Left ventricle myocardium superior (tissue), 1 donor: ENCODE measurements around the gene IGSF9. TPM values are rescaled to one million over a fixed set of nuclear protein-coding genes. Genes with fewer than 3 reads are reported as not detected.
A peak's percentile ranks its signal among the peaks of the same experiment; 100 is the strongest.

Experiments
- ATAC-seq: fragments of 200-7000 bp; cut with Tn5 transposase; one replicate; pipeline ENCODE4 v1.9.1; 2020; ENCODE audit warnings: mild to moderate bottlenecking, moderate library complexity
- DNase-seq: peaks from one replicate; pipeline ENCODE4 v3.0.0-alpha.2; 2020
- intact Hi-C: fragments of 100-400 bp; cut with micrococcal nuclease; formaldehyde crosslinking; loops from one replicate; pipeline ENCODE4 v1.11.0; 2022
- total RNA-seq: library from RNA; stranded (reverse); fragmentation: NEBNext Ultra II Directional; extraction: Animal tissue kit (Norgen Biotek cat#: 25700); gene quantifications from one replicate; pipeline ENCODE4 v1.2.1, GENCODE V29; 2021
- donor health status: DM: no; HTN: yes; CAD: no; lungs with severe emphysema.

The IGSF9 gene
- total RNA-seq, 1 donor from 2014 or later = 0.79 TPM

DNA sequence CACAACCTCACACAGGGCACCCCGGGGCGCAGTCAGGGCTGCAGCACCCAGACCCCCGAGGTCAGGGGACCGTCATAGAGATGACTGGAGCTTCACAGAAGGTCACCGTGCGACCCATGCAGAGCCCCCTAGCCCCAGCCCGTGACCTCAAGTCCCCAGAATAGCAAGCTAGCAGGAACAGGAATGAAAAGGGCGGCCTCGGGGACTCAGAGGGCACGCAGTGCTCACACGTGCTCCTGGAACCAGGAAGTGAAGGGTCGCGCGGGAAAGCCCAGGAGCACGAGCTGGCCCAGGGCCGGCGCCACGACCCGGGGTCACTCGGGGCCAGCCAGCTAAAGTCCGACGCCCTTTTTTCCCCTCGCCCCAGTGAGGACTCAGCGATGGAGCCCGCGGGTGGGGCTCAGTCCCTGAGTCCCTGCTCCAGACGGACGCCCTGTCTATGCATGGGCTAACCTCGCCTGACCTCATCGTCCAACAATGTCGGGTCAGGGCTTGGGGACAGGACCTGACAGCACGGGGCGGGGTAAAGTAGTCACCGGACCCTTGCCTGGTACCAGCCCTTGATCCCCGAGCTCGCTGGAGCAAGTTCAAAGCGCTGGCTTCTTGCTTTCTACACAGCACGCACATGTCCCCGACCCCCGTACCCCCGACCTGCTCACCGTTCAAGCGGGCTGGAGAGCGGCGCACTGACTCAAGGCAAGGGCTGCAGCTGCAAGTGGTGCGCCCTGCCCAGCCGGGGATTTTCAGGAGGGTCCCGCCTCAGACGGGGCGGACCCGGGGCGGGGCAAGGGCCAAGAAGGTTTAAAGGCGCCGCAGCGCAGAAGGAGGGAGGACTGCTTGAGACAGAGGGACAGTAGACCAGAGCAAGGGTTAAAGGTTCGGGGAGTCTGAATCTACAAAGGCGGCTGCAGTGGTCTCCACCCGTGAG lies 20.4 kb downstream of the IGSF9 start, which contains the start of gene TAGLN2:
Gene TAGLN2, minus strand, starts transcription at position 717 of the 928 bp plus-strand sequence. CDS start 4,998 bp downstream, outside the sequence.
- DNase-seq (peak; percentile 95), ATAC-seq (peak; percentile 82)
- intact Hi-C loops = no loop called here

DNA sequence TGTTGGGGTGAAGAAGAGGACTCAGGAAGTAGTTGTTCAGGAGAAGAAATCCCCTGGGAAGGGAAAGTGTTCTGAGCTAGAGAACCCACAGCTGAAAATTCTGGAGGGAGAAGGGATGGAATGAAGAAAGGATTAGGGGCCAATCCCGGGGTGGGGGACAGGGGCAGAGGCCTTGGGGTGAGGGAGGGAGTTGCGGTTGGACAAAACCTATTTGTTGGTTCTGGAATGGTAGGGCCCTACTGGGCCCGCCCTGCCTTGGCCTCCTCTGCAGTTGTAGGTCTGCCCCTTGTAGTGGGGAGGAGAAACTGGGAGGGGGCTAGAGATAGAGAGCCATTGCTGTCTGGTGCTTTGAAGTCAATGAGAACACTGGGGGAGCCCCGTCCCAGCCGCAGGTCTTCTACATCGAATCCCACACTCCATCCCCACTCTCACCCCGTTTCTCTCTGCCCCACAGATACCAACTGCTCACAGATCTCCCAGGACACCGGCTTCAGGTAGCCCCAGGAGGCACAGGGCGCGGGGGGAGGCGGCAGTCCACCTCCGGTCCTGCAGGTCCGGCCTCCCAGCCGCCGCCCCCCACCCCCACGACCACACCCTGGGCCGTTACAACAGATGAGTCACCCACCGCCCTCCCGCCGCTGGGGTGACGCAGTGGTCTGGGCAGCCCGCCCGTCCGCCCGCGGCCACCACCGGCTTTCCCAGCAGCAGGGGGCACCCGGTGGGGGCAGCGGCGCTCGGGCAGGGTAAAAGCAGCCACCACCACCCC lies 21.2 kb downstream of the IGSF9 start:
- intact Hi-C loops = no loop called here
- DNase-seq = peak; percentile 92
- ATAC-seq = peak; percentile 77

DNA sequence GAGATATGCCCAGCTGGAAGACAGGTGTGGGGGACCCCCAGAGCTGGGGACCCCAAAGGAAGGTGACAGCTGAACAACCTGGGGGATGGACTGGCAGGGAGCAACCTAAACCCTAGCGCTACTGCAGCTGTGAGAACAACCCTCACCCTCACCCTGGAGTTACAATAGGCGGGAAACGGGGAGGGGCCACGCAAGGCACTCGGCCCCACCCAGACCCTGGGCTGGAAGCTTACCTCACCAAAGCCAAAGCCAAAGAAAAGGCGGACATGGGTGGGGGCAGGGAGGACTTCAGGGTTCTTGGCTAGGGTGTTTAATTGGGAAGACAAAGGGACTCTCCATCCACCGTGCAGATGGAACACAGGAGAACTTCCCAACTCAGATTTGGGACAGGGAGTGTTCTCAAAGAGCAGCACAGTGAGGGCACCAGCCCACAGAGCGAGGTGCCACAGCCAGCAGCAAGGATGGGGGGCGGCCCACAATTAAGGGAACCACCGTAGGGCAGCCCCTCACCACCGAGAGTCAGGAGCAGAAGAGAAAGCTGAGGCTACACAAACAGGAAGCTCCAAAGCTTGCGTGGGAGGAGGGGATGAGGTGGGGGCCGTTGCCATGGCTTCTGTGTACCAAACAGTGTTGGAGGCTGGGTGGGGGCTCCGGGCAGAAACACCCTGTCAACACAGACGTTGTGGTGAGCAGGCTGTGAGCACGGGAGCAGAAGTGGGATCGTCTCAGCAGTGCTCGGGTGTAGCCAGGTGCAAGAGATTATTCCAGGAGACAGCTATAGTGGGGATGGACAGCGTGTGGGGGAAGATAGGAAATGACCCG lies 22.0 kb downstream of the IGSF9 start:
- intact Hi-C loops = no loop called here
- DNase-seq (peak; percentile 88), ATAC-seq (peak; percentile 62)

DNA sequence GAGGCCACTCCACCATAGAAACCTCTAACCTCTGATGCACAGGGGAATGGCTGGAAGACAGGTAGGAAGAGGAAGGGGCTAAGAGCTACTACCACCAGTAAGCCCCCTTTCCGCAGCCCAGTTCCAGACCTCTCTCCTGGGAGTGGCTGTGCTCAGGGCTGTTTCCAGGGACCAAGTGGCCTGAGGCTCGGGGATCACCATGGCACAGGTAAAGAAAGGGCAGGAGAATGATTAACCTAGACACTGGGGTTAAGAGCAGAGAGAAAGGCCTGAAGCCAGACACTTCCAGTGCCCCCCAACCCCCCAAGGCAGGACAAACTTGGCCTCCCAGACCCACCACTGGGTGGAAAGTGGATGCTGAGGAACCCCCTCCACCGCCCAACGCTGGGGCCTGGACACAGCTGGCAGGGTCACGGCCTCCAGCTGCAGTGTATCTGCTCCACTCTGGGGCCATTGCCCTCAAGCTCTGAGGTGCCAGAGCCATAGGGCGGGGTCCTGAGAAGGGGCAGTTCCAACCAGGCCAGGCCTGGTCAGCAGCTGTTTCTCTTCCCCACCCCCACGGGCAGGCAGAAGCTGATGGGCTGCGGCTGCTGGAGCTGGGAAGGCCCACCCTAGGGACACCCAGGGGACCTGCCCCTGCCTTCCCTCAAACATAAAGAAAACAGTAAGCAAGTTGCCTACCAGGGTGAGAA lies 22.8 kb downstream of the IGSF9 start:
- peak; percentile 25 for ATAC-seq
- intact Hi-C loops = no loop called here
- DNase-seq = peak; percentile 84

DNA sequence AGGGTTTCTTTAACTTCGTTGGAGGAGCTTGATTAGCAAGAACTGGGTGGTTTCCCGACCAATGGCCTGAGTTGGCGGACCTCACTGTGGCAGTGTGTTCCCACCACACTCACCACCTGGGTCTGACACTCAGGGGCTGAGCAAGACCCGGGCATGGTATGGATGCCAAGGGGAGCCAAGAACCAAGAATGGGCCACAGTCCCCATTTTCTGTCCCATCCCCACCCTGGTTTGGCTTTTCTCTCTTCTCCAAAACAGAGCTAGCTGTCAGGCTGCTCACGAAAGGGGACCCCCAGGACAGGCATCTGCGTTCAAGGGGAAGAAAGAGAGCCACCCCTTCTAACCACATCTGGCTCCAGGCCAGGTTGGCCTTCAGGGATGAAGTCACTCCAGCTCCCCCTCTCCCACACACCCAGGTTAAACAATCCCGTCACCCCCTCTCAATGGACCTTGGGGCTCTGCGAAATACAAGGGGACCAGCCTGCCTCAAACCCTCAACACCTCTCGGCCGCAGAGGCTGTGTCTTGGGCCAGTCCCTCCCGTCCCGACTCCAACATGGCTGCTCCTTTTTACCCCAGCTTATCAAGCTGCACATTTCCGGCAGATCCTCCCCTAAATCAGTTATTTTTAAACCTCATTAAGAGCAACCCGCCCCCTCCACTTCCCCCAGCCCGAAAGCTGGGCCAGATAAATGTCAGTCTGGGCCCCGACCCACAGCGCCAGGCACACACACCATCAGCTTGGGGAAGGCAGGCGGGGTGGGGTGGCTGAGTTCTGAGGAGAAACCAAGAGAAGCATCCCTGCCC lies 23.5 kb downstream of the IGSF9 start:
- DNase-seq = no peak
- intact Hi-C loops = no loop called here
- no peak for ATAC-seq

DNA sequence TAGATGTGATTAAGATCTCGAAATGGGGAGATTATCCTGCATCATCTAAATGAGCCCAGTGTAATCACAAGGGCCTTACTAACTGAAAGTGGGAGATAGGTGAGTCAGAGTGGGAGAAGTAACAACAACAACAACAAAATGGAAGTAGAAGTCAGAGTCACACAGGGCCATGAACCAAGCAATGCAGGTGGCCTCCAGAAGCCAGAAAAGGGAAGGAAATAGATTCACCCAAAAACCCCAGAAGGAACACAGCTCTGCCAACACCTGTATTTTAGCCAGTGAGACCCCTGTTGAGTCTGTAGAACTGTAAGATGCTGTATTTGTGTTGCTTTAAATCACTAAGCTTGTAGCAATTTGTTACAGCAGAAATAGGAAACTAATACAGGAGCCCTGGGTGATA lies 24.2 kb downstream of the IGSF9 start:
- intact Hi-C loops = no loop called here
- ATAC-seq (no peak), DNase-seq (no peak)

DNA sequence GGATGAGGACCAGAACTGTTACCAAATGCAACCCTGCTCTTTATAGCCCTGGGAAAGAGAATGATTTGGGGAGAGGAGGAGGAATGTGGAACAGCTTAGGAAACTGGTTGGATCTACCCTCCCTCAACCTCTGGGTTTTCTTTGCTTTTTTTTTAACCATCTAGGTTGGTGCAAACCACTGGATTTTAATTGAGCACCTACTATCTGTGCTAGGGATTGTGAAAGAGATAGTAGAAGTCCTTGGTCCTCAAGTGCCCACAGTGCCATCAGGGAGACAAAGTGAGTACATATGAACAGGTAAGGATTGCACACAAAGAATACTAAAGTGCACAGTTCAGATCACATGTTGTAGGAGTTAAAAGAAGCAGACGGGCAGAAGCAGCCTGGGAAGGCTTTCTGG lies 24.8 kb downstream of the IGSF9 start:
- no peak for DNase-seq
- intact Hi-C loops = no loop called here
- no peak for ATAC-seq

DNA sequence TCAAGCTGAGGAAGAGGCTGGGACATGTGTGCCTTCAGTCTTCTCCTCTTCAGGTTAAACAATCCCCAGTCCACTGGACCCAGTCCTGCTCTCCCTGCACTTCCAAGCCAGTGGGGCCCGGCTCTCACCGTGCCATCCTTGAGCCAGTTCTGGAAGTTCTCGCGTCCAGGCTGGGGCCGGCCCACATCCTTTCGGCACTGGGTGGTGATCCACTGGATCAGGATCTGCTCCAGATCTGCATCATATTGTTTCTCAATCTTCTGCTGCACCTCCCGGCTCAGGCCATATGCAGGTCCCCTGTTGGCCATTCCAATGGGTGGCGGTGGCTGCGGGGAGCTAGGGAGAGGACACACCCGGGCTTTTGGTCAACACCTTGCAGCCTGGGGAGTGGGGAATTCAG lies 25.2 kb downstream of the IGSF9 start:
- ATAC-seq (no peak), DNase-seq (no peak)
- intact Hi-C loops = no loop called here

DNA sequence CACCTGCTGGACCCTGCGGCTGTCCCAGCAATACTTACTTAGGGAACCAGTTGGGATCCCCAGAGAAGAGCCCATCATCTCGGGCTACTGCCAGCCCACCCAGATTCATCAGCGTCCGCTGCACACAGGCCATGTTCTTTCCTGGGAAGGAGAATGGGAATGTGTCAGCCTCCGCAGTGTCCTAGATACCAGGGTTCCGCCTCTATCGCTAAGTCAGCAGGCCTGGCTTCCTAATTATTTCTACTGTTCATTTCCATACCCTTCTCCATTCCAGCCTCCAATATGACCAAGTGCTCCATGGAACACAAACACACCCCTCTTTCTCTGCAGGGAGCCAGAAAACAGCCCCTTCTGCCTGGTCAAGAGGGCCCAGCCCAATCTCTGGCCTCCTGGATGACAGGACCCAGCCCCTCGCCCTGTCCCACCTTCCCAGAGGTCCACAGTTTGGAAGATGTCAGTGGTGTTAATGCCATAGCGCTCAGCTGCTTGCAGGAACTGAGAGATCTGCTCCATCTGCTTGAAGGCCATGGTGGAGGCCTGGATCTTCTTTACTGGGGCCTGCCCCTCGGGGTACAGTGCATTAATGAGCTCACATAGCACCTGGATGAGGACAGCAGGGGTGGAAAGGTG lies 26.1 kb downstream of the IGSF9 start:
- intact Hi-C loops = no loop called here
- DNase-seq (no peak), ATAC-seq (no peak)

DNA sequence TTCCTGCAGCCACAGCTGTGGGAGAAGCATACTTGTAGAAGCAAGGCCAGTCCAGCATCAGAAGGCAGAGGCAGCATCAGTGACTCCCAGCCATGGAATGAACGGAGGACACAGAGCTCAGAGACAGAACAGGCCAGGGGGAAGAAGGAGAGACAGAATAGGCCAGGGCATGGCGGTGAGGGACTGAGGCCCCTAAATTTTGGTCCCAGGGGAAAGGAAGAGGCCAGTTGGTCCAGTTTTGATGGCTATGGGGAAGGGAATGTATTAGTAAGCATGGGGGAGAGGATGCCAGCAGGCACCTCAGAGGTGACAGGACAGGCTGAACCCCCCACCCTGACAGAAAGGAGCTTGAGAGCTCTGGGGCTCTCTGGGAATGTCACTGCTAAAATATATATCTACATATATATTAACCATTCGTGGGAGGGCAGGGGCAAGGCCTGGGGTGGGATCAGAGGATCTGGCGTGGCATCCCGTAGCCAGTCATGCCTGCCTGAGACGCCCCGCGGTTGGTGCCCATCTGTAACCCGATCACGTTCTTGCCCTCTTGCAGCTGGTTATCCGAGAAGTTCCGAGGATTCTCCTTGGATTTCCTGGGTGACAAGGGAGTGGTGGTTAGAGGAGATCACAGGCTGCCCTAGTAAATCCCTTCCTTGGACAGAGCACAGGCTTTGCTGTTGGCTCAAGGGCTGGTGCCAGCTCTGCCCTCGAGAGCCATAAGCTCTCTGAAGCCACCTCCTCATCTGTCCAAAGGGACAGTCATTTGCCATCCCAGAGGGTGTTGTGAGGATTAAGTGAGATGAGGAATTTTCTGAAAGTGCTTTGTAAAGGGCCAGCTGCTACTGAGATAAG lies 26.8 kb downstream of the IGSF9 start:
- ATAC-seq (no peak), DNase-seq (no peak)
- intact Hi-C loops = no loop called here

DNA sequence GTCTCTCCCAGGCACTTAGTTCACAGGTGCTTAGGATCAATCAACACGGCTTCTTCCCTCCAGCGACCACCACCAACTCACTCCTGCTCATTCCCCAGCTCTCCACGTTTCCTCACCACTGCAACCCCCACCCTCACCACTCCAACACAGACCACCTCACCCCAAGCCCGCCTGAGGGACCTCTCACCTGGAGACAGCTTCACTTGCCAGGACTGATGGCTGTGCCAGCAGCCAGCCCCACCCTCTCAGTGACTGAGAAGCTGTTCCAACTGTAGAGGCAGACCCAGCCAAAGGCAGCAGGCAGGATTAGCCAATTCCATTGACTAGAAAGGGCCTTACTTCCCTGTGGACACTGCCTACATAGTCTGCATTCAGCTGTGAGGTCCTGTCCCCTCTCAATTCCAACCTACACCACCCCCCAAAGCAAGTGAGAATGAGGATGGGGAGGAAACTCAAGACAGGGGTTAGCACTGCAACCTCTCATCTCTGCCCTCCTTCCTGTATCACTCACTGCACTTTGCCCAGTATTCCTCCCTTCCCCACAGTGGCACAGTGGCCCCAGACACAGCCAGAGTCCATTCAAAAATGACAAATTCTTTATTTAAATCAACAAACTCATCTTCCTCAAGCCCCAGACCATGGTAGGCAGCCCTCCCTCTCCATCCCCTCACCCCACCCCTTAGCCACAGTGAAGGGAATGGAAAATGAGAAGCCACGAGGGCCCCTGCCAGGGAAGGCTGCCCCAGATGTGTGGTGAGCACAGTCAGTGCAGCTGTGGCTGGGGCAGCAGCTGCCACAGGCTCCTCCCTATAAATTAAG lies 27.7 kb downstream of the IGSF9 start:
- DNase-seq (no peak), ATAC-seq (peak; percentile 2)
- intact Hi-C loops = no loop called here

DNA sequence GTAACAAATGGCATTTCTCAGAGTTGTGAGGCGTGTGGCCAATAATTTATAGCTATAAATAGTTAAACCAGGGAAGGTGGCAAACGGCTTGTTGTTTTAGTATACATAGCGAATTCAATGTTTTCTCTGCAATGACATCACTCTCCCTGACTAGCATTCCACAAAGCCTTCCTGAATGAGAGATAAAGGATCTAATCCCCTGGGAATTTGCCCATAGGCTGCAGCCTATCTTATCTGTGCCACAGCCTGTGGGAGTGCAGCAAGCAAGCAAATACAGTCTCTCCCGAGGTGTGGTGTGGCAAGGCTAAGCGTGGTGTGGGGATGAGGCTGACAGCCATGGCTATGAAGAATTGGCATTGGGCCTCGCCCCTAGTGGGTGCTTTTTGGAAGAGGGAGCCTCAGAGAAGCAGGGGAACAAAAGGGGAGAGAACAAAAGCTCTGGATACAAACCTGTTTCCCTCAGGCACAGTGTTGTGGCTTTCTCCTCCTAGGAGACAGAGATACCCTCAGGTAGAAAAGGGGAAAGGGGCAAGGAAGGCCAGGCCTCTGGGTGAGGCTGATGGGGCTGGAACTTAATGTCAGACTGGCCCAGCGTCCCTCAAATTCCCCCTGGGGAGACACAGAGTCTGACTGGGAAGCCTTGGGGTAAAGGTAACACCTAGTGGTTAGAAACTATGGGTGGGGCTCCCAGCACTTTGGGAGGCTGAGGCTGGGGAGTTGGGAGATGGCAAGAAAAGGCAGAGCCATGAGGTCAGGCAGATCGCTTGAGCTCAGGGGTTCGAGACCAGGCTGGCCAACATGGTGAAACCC lies 29.0 kb downstream of the IGSF9 start:
- ATAC-seq = peak; percentile 58
- intact Hi-C loops = no loop called here
- DNase-seq = no peak

DNA sequence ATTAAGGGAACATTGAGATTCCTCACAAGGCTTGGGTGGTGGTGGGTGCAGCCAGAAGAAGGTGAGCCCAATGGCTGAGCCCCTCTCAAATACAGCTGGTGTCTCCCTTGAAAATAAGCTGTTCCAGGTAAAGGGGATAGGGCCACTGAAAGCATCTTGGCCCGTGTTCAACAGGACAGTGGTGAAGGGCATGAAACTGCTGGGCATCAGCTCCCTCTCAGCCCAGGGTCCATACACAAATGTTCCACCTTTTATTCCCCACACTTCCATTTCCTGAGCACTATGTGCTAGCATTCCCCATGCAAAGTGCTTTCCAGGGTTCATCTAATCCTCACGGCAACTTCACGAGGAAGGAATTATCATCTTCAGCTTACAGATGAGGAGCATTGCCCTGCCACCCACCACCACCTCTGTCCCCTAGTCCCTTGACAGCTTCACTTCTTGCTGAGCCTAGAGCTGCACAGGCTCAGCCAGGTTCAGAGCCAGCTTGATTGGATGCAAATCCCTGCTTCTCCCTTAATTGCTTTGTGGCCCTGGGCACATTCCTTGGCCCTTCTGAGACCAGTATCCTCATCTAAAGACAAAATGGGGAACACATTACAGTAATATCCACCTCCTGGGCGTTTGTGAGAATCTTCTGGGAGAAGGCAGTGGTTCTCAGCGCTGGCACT lies 29.7 kb downstream of the IGSF9 start:
- intact Hi-C loops = no loop called here
- DNase-seq (no peak), ATAC-seq (peak; percentile 10)

DNA sequence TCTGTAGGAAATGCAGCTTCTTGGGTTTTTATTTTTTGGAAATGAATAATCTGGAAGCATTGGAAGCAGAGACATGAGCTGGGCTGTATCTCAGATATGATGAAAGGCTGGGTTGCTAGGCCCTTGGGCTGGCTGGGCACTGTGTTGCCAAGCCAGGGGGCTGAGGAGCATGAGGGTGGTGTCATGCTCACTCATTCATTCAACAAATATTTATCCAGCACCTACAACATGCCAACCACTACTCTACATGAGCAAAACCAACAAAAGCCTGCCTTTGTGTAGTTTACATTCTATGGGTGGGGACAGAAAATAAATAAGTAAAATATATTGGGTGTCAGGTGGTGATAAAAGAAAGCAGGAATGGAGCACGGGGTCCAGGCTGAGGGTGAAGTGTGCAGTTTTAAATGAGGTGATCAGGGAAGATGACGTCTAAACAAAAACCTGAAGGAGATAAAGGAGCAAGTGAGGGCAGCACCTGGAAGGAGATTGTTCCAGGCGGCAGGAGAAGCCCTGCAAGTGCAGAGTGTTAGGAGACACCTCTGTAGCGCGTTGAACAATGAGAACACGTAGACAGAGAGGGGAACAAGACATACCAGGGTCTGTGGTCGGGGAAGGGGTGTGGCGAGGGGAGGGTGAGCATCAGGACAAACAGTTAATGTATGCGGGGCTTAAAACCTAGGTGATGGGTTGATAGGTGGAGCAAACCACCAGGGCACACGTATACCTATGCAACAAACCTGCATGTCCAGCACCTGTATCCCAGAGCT lies 31.0 kb downstream of the IGSF9 start:
- DNase-seq (no peak), ATAC-seq (no peak)
- intact Hi-C loops = no loop called here
